GM12872 (cell line): Measurements from ENCODE around the gene MCTP1.

ENCODE experiments used
- TF ChIP-seq, protein P1 (sequence below): IDR thresholded peaks from 3 replicates; pipeline ENCODE4 v1.5.1; 2011; ENCODE audit warnings: low read depth, mild to moderate bottlenecking, low read length, moderate library complexity; ENCODE audit not compliant: insufficient read depth

MCTP1 gene

DNA sequence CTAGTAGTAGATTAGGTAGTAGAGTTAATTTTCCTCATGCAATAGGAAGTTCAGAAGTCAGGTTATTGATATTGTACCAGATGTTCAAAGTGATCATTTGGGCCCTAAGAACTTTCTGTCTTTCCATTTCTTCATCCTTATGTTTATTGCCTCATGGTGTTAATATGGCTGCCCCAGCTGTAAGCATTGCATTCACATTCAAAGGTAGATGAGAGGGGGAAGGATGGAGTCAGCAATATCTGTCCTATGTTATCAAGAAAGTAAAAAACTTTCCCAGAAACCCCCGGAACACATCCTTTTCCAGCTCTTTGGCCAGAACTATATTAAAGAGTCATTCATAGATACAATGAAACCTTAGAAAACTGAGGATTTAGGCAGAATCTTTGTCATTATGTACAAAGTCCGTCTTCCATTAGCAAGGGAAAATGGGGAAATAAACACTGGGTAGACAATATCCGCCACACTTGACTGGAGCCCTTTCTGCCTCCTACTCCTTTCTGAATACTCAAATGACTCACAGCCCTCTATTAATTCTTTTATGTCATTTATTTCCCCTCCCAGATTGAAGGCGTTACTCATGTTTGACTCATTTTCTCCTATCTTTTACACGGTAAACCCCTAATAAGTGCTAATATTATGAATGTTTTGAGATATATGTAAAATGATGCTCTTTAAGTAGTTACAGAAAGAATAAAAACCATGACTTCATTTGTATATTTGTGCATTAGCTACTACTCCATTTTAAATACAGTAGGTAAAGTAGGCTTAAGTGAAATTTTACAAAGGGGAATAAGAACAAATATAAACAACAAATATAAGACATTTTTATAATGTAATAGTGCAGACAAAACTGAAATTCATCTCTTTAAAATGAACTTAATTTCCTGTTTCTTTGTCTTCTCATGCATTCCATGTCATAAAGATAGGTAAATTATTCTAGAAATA lies 538.8 kb downstream of the MCTP1 start:
- TF ChIP-seq, protein P1, sequence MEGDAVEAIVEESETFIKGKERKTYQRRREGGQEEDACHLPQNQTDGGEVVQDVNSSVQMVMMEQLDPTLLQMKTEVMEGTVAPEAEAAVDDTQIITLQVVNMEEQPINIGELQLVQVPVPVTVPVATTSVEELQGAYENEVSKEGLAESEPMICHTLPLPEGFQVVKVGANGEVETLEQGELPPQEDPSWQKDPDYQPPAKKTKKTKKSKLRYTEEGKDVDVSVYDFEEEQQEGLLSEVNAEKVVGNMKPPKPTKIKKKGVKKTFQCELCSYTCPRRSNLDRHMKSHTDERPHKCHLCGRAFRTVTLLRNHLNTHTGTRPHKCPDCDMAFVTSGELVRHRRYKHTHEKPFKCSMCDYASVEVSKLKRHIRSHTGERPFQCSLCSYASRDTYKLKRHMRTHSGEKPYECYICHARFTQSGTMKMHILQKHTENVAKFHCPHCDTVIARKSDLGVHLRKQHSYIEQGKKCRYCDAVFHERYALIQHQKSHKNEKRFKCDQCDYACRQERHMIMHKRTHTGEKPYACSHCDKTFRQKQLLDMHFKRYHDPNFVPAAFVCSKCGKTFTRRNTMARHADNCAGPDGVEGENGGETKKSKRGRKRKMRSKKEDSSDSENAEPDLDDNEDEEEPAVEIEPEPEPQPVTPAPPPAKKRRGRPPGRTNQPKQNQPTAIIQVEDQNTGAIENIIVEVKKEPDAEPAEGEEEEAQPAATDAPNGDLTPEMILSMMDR: no peak

DNA sequence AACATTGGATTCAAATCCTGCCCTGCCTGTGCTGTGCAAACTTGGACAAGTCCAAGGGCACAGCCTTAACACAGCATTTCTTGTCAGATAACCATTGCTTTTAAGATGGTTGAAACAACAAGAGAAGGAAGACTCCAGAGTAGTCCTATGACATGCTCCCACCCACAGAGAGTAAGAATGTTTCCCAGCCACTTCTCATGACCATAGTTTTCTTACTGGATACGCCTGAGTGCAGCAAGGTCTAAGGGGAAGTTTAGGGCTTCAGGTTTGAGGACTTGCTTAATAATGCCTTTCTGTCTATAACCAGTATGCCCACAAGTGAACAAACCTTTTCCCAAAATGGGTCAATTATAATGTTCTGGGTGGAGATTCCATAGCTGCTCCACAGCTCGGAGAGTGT lies 540.0 kb downstream of the MCTP1 start:
- TF ChIP-seq, protein P1: no peak

DNA sequence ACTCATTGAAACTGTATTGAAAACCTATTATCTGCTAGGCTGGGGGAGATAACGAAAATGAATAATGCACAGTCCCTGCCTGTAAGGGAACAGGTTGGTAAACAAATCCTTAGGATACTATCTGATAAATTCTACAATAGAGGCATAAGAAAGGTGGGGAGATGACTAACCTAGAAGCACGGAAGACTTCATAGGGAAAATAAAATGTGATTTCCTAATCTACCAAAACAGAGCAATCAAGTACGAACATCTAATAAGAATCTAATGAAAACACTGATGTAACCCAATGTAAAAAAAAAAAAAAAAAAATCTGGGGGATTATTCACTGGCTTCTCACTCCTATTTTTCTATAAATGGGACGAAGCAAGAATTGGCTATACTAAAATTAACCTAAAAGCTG lies 542.0 kb downstream of the MCTP1 start:
- TF ChIP-seq, protein P1: no peak

DNA sequence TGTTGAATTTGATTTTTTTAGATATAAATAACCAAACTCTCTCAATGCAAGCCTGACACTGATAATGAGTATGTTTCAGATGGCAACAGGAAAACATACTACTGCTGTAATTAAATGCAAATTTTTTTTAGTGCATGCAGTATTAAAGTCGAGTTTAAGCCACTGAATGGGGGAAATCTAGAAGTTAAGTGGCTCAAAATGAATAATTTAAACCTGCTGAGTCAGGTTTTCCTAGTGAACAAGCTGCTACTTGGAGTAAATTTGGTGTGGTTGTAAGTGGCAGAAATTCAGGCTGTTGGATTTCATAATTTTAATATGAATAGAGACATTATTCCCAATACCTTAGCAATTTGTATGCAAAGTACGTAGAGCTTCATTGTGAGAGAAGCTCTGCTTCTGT lies 544.6 kb downstream of the MCTP1 start:
- TF ChIP-seq, protein P1: no peak

DNA sequence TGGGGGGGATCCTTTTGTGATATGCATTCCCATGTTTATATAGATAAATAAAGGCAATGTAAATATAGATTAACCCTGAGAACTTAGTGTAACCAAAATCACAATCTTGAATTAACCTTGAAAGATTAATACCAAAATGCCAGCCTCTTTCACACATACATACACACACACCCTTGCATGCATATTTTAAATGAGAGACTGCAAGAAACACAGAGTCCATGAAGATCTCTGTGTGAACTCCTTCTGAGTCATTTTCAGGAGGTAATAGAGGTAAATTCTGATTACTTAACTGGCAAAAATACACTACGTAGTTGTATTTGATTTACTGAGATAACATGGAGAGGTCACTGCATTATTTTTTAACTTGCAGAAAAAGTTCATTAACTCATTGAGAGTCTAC lies 548.4 kb downstream of the MCTP1 start:
- TF ChIP-seq, protein P1: no peak

DNA sequence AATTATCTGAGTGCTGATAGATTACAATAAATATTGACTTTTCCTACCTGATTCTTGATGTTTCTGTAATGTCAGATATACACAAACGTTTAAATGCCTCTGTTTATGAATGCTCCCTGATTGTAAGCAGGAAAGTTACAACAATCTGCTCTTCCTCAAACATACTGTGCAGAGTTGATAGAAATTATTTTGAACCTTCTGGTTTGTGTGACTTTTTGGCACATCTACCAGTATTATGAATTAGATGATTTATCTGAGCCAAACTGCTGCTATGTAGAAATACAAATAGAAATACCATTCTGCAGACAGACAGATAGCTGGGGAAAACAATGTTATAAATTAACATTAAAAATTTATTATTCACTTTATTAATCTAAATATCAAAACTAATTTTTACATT lies 553.4 kb downstream of the MCTP1 start:
- TF ChIP-seq, protein P1: no peak

DNA sequence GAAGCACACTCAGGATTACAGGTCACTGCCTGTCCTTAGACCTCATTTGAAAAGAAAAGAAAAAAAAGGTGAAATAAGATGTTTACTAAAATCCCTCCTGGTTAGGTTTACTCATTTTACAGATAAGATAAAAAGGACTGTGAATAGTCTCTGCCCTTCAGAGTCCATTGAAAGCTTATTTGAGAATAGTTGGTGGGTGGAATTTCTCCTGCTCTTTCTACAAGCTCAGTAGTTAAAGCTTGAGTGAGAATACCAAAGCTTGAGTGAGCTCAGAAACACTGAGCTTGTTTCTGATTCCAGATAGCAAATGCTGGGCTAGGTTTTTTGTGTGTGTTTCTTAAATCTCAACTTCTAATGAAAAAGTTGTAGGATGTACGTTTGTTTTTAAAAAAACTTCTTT lies 559.8 kb downstream of the MCTP1 start:
- TF ChIP-seq, protein P1: no peak
